Activated CD4-positive, alpha-beta T cell treated with anti-CD3 and anti-CD28 coated beads for 36 hours (primary cell): ENCODE data around the gene HOXD4. TPM values are rescaled to one million over a fixed set of nuclear protein-coding genes. Genes with fewer than 3 reads are reported as not detected.

Experiments
- ATAC-seq: fragments of 200-7000 bp; cut with Tn5 transposase; one replicate; pipeline ENCODE4 v1.10.0; 2021; ENCODE audit warnings: mild to moderate bottlenecking, moderate library complexity
- CTCF ChIA-PET: fragments of 350-600 bp; sonication (Branson Sonifier 250); formaldehyde crosslinking; loops from one replicate; lab custom pipeline; 2021; ENCODE audit warnings: antibody characterized with exemption; lab: Charles Lee
- POLR2A ChIA-PET: fragments of 350-600 bp; sonication (Branson Sonifier 250); formaldehyde crosslinking; loops from one replicate; lab custom pipeline; 2021; ENCODE audit warnings: antibody characterized with exemption, inconsistent platforms; lab: Charles Lee
- DNase-seq: peaks from one replicate; pipeline ENCODE4 v3.0.0-alpha.2; 2020
- H3K27ac Mint-ChIP-seq: one replicate; pipeline ENCODE4 v1.8.0; 2021; ENCODE audit warnings: mixed read lengths
- H3K27me3 Mint-ChIP-seq: one replicate; pipeline ENCODE4 v1.8.0; 2021; ENCODE audit warnings: mixed read lengths
- H3K36me3 Mint-ChIP-seq: one replicate; pipeline ENCODE4 v1.8.0; 2021; ENCODE audit warnings: low read depth, mixed read lengths
- H3K4me1 Mint-ChIP-seq: one replicate; pipeline ENCODE4 v1.8.0; 2021; ENCODE audit warnings: mixed read lengths
- H3K4me3 Mint-ChIP-seq: one replicate; pipeline ENCODE4 v1.8.0; 2021; ENCODE audit warnings: mild to moderate bottlenecking, moderate library complexity, mixed read lengths
- H3K9me3 Mint-ChIP-seq: one replicate; pipeline ENCODE4 v1.8.0; 2021; ENCODE audit warnings: low read depth, mixed read lengths
- intact Hi-C, 2 experiments: fragments of 100-400 bp; cut with DNase I in 1 of 2; cut with micrococcal nuclease in 1 of 2; formaldehyde crosslinking; loops; one replicate each; pipeline versions ENCODE4 v1.14.2 to v1.15.1; 2022 to 2024; cut with DNase I, micrococcal nuclease
- total RNA-seq, 2 experiments: library from RNA; stranded (reverse); gene quantifications; one replicate each; pipeline ENCODE4 v1.2.3, GENCODE V29; 2021

The HOXD4 gene
- total RNA-seq: not detected

DNA sequence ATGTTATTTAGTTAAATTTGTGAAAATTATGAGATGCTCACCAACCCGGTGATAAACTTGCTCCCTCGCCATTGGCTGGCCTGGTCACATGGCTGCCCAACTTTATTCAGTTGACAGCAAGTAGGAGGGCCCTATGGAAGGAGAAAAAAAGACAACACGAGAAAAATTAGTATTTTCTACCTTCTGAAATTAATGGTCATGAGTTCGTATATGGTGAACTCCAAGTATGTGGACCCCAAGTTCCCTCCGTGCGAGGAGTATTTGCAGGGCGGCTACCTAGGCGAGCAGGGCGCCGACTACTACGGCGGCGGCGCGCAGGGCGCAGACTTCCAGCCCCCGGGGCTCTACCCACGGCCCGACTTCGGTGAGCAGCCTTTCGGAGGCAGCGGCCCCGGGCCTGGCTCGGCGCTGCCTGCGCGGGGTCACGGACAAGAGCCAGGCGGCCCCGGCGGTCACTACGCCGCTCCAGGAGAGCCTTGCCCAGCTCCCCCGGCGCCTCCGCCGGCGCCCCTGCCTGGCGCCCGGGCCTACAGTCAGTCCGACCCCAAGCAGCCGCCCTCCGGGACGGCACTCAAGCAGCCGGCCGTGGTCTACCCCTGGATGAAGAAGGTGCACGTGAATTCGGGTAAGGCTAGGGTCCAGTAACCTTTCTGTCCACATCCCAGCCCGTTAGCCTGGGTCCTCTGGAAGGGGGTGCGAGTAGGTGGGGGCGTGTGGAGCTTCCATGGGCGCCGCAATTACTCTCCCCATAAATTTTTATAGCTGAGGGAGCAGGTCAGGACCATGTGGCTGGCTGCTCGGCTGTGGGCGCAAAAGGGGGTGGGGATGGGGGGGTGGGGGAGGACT, at the start of gene HOXD4:
TSS of gene HOXD4 (plus strand) at position 109 of the 846 bp plus-strand sequence. CDS start at position 193, 84 bp downstream.
- ChIA-PET POLR2A (no interaction called here), CTCF (interaction anchor here (0.6 to 1.7 kb wide), 7 partner anchors 9 to 1051 kb away, joined by 3 to 8 read pairs (median 3); no protein-coding TSS in a partner anchor)
- H3K4me3 Mint-ChIP-seq: no peak within 1 kb of the TSS
- ATAC-seq (no peak), DNase-seq (no peak)
- H3K36me3 Mint-ChIP-seq: no peaks in the 10 kb centered on the region
- peaks cover 78% of the 10 kb centered on the region for H3K27me3 Mint-ChIP-seq
- H3K27ac Mint-ChIP-seq: no peak within 1 kb of the TSS
- no peaks in the 10 kb centered on the region for H3K9me3 Mint-ChIP-seq
- H3K4me1 Mint-ChIP-seq: peaks cover 6% of the 10 kb centered on the region
- intact Hi-C loops: no loop called here

DNA sequence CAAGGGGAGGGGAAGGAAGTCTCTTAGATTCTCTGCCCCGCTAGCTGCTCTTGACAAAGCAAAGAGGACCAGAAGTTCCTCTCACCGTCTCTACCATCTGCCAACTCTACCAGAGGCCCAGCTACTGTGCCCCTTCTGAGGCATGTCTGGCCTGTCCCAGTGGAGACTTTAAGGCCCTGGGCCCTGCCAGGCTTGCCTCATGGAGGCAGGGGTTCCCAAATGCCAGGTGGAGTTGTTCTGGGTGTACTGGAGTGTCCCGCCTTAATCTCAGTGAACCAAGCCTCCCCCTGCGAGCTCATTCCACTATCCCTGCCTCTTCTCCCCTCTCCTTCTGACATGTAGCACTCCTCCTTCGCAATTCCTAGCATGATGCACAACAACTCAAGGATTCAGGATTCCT, 49.5 kb upstream of the HOXD4 start:
- intact Hi-C loops: no loop called here
- DNase-seq: no peak
- Mint-ChIP-seq H3K4me1 (peaks cover 28% of the 10 kb centered on the region), H3K4me3 (no peak overlapping the region), H3K9me3 (no peaks in the 10 kb centered on the region), H3K27ac (no peak overlapping the region), H3K27me3 (peaks cover 81% of the 10 kb centered on the region), H3K36me3 (no peaks in the 10 kb centered on the region)
- ChIA-PET CTCF (interaction anchor here (0.8 to 1.5 kb wide), 7 partner anchors 9 to 734 kb away, joined by 3 to 5 read pairs (median 3); no protein-coding TSS in a partner anchor), POLR2A (no interaction called here)
- no peak for ATAC-seq

DNA sequence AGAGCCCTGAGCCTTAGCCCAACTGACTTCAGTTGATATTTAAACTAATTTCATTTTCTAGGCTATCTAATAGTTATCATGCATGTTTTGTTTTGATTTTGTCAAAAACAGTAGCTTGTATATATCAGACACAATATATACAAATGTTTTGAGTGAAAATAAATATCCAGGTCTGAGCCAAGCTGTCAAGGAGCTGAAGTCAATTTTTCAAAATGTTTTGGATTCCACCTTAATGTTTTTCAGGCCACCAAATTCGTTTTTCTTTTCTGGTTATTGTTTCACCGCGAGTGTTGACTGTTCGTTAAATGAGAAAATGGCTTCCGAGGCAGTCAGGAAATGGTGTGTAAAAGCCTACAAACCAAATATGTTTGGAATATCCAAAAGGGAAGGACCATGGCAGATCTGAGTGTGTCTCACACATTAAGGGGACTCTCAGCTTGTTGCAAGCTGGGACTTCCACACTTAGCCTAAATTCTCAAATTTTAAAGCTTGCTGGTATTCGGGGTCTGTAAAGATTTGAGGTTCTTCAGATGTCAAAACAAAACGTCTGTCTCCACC, 49.0 kb upstream of the HOXD4 start:
- H3K9me3 Mint-ChIP-seq: no peaks in the 10 kb centered on the region
- H3K4me3 Mint-ChIP-seq: no peak overlapping the region
- peaks cover 26% of the 10 kb centered on the region for H3K4me1 Mint-ChIP-seq
- H3K36me3 Mint-ChIP-seq: no peaks in the 10 kb centered on the region
- no peak for DNase-seq
- no peak for ATAC-seq
- H3K27me3 Mint-ChIP-seq: peaks cover 80% of the 10 kb centered on the region
- no peak overlapping the region for H3K27ac Mint-ChIP-seq
- POLR2A ChIA-PET: no interaction called here
- intact Hi-C loops: no loop called here
- CTCF ChIA-PET: interaction anchor here (0.6 to 1.5 kb wide), 9 partner anchors 8 to 1404 kb away, joined by 3 to 6 read pairs (median 3); no protein-coding TSS in a partner anchor

DNA sequence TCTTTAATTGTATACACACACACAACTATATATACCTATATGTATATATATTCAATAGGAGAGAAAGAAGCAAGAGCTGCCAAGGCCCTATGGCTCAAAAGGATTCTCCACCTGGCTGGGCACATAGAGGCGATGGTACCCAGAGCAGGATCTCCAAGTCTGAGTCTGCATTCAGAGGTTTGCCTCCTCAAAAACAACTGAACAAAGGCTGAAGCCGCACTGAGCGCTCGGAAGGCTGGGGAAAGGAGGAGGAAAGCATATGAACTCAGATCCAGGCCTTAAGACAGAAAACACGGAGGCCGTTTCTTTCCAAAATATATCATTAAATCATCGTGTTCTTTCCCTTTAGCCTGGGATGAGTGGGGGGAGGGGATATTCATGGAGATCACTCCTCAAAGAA, 48.2 kb upstream of the HOXD4 start:
- CTCF ChIA-PET: interaction anchor here (0.6 to 1.5 kb wide), 6 partner anchors 12 to 1404 kb away, joined by 3 to 6 read pairs (median 3); no protein-coding TSS in a partner anchor
- intact Hi-C loops: no loop called here

DNA sequence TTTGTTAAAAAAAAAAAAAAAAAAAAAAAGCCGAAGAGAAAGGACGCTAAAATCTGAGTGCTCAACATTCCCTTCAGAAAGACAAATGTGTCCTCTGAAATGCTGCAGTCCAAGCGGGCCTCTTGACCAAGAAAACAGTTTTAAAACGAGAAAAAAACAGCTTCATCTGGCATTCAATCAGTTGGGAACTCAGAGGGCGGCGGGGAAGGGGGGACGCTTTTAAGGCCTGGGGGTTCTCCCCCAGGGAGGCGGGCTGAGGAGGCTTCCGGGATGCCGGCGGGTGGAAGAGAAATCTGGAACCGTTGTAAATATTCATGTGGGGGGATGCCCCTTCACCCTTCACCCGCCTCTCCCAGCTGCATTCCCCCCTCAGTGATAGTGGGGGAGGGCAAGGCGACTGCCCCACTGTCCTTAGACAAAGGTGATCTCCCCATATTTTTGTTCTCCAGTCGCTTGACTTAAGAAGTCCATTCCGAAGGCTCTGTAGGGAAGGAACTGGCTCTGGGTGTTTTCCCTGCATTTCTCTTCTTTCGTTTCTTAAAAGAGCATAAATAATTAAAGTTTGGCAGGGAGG, 47.5 kb upstream of the HOXD4 start:
- Mint-ChIP-seq H3K9me3 (no peaks in the 10 kb centered on the region), H3K4me1 (peaks cover 20% of the 10 kb centered on the region), H3K27ac (no peak overlapping the region), H3K36me3 (no peaks in the 10 kb centered on the region), H3K4me3 (no peak overlapping the region), H3K27me3 (peaks cover 75% of the 10 kb centered on the region)
- DNase-seq: no peak
- ChIA-PET POLR2A (no interaction called here), CTCF (interaction anchor here (0.7 kb wide), 2 partner anchors 10 to 150 kb away, joined by 3 read pairs; no protein-coding TSS in a partner anchor)
- intact Hi-C loops: no loop called here
- no peak for ATAC-seq

More for the DNA sequence above, 48.2 kb upstream of the HOXD4 start:
- Mint-ChIP-seq H3K4me3 (no peak overlapping the region), H3K9me3 (no peaks in the 10 kb centered on the region), H3K4me1 (peaks cover 18% of the 10 kb centered on the region), H3K27me3 (peaks cover 74% of the 10 kb centered on the region), H3K27ac (no peak overlapping the region), H3K36me3 (no peaks in the 10 kb centered on the region)
- POLR2A ChIA-PET: no interaction called here
- no peak for ATAC-seq
- DNase-seq: no peak

DNA sequence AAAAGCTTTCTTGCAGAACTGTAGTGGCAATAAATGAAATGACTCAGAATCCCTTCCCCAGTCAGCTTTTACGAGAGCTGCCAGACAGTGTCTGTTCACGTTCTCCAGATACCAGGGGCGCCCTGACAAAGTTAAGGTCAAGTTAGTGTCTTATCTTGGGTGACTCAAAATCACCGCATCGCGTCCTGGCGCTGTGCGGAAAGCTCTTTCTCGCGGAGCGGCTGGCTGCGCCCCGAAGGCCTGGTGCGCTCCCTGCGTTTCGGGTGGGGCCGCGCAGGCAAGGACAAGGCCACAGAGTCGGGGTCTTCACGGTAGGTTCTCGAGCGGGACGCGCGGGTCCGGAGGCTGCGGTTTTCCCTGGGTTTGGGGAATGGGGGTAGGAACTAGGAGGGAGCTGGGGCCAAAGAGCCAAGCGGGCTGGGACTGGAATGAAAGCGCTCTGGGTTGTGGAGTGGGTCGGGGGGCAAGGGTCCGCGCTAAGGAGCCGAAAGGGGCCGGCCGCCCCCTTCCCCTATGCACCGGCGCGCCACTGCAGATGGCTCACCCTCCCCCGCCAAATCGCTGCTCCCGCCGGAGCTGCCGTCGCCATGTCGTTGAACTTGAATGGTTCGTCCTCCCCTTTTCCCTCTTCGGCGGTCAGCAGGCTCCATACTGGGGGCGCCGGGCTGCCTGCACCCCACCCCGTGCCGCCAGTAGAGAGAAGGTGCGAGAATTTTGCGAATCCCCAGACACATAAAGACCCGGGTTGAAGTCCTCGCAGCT, 46.9 kb upstream of the HOXD4 start:
- Mint-ChIP-seq H3K36me3 (no peaks in the 10 kb centered on the region), H3K27ac (no peak overlapping the region), H3K4me1 (peaks cover 23% of the 10 kb centered on the region), H3K4me3 (no peak overlapping the region), H3K27me3 (peaks cover 75% of the 10 kb centered on the region), H3K9me3 (no peaks in the 10 kb centered on the region)
- POLR2A ChIA-PET: no interaction called here
- intact Hi-C loops: no loop called here
- DNase-seq (no peak), ATAC-seq (no peak)
- CTCF ChIA-PET: interaction anchor here (0.7 to 1.0 kb wide), 4 partner anchors 9 to 415 kb away, joined by 3 read pairs; no protein-coding TSS in a partner anchor

DNA sequence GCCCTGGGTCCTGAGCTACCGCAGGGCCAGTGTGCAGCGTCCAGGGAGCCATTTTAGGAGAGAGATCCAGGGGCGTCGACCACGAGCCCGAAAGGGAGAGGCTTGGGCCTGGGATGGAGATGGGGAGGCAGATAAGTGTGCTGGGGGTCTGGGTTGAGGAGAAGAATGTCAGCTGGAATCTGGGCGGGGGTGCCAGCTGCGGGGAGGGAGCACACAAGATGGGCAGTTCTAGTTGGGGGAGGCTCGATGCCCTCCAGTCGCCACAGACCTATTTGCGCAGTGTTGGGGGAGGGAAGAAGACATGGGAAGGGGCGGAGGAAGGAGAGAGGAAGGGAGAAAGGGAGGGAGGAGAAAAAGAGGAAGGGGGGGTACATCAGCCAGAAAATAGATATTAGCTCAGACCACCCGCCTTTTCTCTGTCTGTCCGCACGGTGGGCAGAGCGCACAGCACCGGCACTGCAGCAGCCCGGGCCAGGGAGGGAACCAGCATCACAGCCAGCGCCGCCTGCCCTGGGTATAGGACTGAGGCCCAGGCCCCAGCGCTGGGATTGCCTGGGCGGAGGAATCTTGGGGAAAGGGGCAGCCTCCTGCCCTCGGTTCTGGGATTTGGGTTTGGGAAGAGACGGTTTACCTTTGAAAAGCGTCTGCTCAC, 46.1 kb upstream of the HOXD4 start:
- POLR2A ChIA-PET: no interaction called here
- H3K4me3 Mint-ChIP-seq: no peak overlapping the region
- no peak overlapping the region for H3K27ac Mint-ChIP-seq
- ATAC-seq (no peak), DNase-seq (no peak)
- peaks cover 80% of the 10 kb centered on the region for H3K27me3 Mint-ChIP-seq
- H3K9me3 Mint-ChIP-seq: no peaks in the 10 kb centered on the region
- intact Hi-C loops: no loop called here
- CTCF ChIA-PET: interaction anchor here (0.8 to 1.0 kb wide), 2 partner anchors 38 to 415 kb away, joined by 3 read pairs; no protein-coding TSS in a partner anchor
- H3K4me1 Mint-ChIP-seq: peaks cover 23% of the 10 kb centered on the region
- H3K36me3 Mint-ChIP-seq: no peaks in the 10 kb centered on the region

DNA sequence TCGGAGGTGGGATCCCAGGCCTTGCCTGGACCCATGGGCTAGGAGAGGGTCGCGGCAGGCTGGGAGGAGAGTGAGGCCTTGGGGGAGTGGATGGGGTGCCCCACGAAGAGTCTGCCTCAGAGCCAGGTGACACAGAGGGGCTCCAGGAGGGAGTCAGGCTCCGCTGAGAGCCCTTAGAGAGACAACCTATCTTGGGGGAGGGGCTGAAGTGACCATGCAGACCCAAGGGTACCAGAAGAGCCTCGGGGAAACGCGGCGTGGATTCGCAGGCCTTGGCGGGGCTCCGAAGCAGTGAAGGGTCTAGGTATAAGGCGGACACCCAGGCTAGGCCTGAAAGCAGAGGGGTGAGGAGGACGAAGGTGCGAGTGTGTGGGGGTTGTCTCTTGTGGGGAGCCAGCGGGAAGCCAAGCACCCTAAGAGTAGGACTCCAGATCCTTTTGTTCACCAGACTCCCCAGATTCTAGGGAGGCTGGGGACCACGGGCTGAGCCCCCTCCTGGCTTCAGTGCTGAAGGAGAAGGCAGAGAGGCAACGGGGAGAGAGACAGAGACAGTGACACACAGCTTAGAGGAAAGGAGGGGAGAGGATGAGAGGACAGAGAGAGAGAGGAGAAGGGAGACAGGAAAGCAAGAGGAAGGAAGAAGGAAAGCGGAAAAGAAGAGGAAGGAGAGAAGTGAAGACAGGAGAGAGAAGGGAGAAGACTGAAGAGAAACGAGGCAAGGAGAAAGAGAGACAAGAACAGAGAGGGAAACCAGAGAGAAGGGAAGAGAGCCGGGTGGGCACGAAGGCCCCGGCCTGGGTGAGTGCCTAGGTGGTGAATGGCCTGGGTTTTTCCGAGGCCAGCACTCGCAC, 45.4 kb upstream of the HOXD4 start:
- ATAC-seq: no peak
- Mint-ChIP-seq H3K27me3 (peaks cover 80% of the 10 kb centered on the region), H3K4me1 (peaks cover 23% of the 10 kb centered on the region), H3K36me3 (no peaks in the 10 kb centered on the region), H3K27ac (no peak overlapping the region), H3K4me3 (peak overlapping the region; percentile 29), H3K9me3 (no peaks in the 10 kb centered on the region)
- intact Hi-C loops: loop anchor here in 1 of 2 experiments (2.0 kb wide), 1 partner anchor 17 kb away; the partner anchor contains the start of gene HOXD9
- CTCF ChIA-PET: interaction anchor here (0.8 kb wide), 1 partner anchor 38 kb away, joined by 3 read pairs; no protein-coding TSS in a partner anchor
- no peak for DNase-seq
- POLR2A ChIA-PET: no interaction called here

DNA sequence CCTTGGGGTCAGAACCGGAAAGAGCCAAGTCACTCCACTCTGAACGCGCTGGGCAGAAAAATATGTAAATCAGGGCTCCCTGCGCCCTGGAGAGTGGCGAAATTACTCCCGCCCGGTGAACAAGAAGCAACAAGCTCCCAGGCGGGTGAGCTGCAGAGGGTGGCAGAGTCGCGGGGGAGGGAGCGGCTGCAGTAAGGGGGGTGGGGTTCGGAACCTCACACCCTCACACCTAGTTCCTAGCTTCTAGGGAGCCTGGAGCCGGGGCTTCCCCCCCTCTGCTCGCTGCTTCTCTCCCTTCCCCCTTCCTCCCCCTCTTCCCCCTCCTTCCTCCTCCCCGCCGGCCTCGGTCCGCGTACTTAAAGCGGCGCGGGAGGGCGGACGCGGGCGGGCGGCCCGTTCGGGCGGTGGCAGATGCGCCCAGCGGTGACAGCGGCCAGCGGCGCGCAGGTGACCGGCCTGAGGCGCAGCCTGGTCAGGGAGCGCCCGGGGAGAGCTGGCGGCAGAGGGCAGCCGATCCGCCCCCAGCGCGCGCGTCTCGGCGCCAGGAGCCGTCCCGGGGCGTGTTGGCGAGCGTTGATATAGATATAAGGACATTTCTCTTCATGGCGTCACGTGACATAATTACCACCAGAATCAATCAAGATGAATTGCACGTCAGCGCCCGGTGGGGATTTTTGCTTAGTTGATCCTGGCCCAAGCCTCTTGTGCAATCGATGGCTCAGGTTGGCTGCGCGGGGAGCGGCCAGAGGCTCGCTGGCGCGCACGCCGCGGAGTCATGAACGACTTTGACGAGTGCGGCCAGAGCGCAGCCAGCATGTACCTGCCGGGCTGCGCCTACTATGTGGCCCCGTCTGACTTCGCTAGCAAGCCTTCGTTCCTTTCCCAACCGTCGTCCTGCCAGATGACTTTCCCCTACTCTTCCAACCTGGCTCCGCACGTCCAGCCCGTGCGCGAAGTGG, 44.5 kb upstream of the HOXD4 start, which contains the start of gene HOXD11:
TSS of gene HOXD11 (plus strand) at position 700 of the 959 bp plus-strand sequence. CDS start at position 776, 76 bp downstream.
- ATAC-seq: peak; percentile 35
- no peak within 1 kb of the TSS for H3K27ac Mint-ChIP-seq
- no peaks in the 10 kb centered on the region for H3K9me3 Mint-ChIP-seq
- peak within 1 kb of the TSS; percentile 51 for H3K4me3 Mint-ChIP-seq
- no peak for DNase-seq
- POLR2A ChIA-PET: no interaction called here
- no peaks in the 10 kb centered on the region for H3K36me3 Mint-ChIP-seq
- H3K27me3 Mint-ChIP-seq: peaks cover 80% of the 10 kb centered on the region
- CTCF ChIA-PET: no interaction called here
- intact Hi-C loops: loop anchor here in 1 of 2 experiments (2.0 kb wide), 1 partner anchor 16 kb away; the partner anchor contains the start of gene HOXD9
- peaks cover 25% of the 10 kb centered on the region for H3K4me1 Mint-ChIP-seq
